Ovary (tissue), 9 donors: Measurements from ENCODE around the gene THBS4. TPM values are rescaled to one million over a fixed set of nuclear protein-coding genes. Genes with fewer than 3 reads are reported as not detected.

ENCODE experiments used
- DNase-seq, 5 donors: peaks; one replicate each; pipeline ENCODE4 v3.0.0-alpha.2; 2019 to 2020
- H3K27ac ChIP-seq, 2 donors: fragments of 200-600 bp; one replicate each; pipeline versions ENCODE4 v1.5.1 to v1.8.0; 2019 to 2022
- H3K27me3 ChIP-seq: fragments of 200-600 bp; one replicate; pipeline ENCODE4 v1.8.0; 2022
- H3K36me3 ChIP-seq: fragments of 200-600 bp; sonication (generic); one replicate; pipeline ENCODE4 v1.5.1; 2019
- H3K4me1 ChIP-seq: one replicate; pipeline ENCODE4 v1.8.1; 2013; ENCODE audit warnings: mild to moderate bottlenecking, moderate library complexity; ENCODE audit not compliant: insufficient read depth
- H3K4me3 ChIP-seq: fragments of 200-600 bp; sonication (generic); one replicate; pipeline ENCODE4 v1.5.1; 2017
- H3K9me3 ChIP-seq, 2 donors: fragments of 200-600 bp in 1 of 2; sonication (generic) in 1 of 2; one replicate each; pipeline versions ENCODE4 v1.5.1 to v1.8.1; 2013 to 2019; ENCODE audit warnings: mild to moderate bottlenecking in 1 of 2, moderate library complexity in 1 of 2
- EP300 ChIP-seq: sonication (generic); formaldehyde crosslinking; IDR thresholded peaks from one replicate; pipeline ENCODE4 v1.6.1; 2017; ENCODE audit warnings: antibody characterized with exemption
- POLR2A ChIP-seq: fragments of 450-650 bp; IDR thresholded peaks from one replicate; pipeline ENCODE4 v1.6.1; 2017; ENCODE audit warnings: antibody characterized with exemption, mild to moderate bottlenecking, moderate library complexity
- WGBS, 3 donors: extraction: QIAGEN DNeasy Blood & Tissue Kit in 1 of 3; methylation state at CpG; one replicate each; pipeline versions ENCODE4 v1.1.5 to v1.1.7; 2013 to 2017; 5-methylcytosine and 5-hydroxymethylcytosine counted together
- intact Hi-C, 4 donors: fragments of 100-400 bp; cut with DNase I; formaldehyde crosslinking; loops; one replicate each; pipeline versions ENCODE4 v1.11.0 to v1.15.1; 2022 to 2023
- polyA plus RNA-seq, 2 donors: library from polyadenylated mRNA; stranded (reverse); fragments of 200-250 nt in 1 of 2; fragments of 350-450 nt in 1 of 2; fragmentation: Illumina TruSeq in 1 of 2; extraction: RNeasy Lipid Tissue Mini Kit (QIAGEN cat#74804) in 1 of 2; gene quantifications; one replicate each; pipeline ENCODE4 v1.2.3, GENCODE V29; 2013 to 2014
- total RNA-seq, 7 donors: library from RNA; depleted of rRNA in 2 of 7; stranded (reverse); fragments of >200 nt in 2 of 7; fragmentation: NEBNext Ultra II Directional in 3 of 7; extraction: Animal tissue kit (Norgen Biotek cat#: 25700) in 3 of 7; gene quantifications; one replicate each; pipeline versions ENCODE4 v1.1.0 to v1.2.4, GENCODE V29; 2016 to 2023
- TF ChIP-seq, protein P1 (sequence below), 3 donors: fragments of 450-650 bp in 2 of 3; fragments of 200-600 bp in 1 of 3; IDR thresholded peaks; one replicate each; pipeline versions ENCODE4 v1.5.1 to v1.8.0; 2016 to 2022; ENCODE audit warnings: antibody characterized with exemption in 3 of 3, mild to moderate bottlenecking in 1 of 3
- donor health status: DM: no; HTN: no; CAD: no; lungs with moderate emphysema.
- donor health status: DM: no; HTN: no; CAD: no.
- donor health status: Bipolar disorder and iron deficiency.
- donor health status: DM: yes; HTN: yes; CAD: no.
- donor health status: DM: no; HTN: no; CAD: no.
- donor health status: DM: yes; HTN: yes; CAD: no.

THBS4 gene
- total and polyA plus RNA-seq, 9 donors, result 1.9 to 89.6 (median 5.1) TPM

DNA sequence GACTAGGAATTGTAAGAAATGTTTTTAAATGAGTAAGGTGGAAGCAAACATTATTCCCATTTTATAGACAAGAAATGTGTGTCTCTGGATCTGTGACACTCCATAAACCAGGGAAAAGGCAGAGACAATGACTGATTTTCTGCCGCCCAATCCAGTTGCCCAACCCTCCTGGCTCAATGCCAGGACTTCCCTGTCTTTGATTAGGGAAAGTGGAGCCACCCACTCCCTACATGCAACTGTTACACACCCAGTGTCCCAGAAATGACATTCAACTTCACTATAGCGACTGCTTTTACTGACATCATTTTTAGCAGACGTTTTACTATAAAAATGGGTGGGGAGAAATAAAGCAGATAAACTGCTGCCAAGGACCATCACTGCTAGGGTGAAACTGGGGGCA, 79.7 kb downstream of the THBS4 start:
- TF ChIP-seq, protein P1, sequence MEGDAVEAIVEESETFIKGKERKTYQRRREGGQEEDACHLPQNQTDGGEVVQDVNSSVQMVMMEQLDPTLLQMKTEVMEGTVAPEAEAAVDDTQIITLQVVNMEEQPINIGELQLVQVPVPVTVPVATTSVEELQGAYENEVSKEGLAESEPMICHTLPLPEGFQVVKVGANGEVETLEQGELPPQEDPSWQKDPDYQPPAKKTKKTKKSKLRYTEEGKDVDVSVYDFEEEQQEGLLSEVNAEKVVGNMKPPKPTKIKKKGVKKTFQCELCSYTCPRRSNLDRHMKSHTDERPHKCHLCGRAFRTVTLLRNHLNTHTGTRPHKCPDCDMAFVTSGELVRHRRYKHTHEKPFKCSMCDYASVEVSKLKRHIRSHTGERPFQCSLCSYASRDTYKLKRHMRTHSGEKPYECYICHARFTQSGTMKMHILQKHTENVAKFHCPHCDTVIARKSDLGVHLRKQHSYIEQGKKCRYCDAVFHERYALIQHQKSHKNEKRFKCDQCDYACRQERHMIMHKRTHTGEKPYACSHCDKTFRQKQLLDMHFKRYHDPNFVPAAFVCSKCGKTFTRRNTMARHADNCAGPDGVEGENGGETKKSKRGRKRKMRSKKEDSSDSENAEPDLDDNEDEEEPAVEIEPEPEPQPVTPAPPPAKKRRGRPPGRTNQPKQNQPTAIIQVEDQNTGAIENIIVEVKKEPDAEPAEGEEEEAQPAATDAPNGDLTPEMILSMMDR (IDR thresholded peaks at IDR 0.05), result no peak
- TF ChIP-seq POLR2A, result no peak
- TF ChIP-seq EP300, result no peak
- WGBS, 3 donors, result 76 to 89% (median 83%) methylated on average over 3 of the region's 3 CpGs

DNA sequence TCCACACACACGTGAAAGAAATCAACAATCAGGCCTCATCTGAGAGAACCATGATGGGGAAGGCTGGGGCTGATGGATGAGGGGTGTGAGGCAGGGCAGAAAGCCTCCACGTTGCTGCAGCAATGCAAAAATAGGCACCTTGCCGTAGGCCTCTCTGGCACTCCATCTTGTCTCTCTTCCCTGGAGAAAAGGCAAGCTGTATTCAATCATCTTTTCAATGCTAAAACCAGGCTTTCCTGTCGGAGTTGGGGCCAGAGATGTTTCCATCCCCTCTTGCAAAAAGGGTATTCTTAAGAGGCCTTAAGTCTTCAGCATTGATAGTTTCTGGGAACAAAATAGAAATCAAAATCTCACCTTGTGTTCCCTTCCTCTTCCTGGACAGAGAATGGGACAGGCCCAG, 80.9 kb downstream of the THBS4 start:
- H3K36me3 ChIP-seq, result no peaks in the 10 kb centered on the region
- H3K27ac ChIP-seq, result no peak overlapping the region
- no peaks in the 10 kb centered on the region for H3K9me3 ChIP-seq
- no peaks in the 10 kb centered on the region for H3K27me3 ChIP-seq
- no peaks in the 10 kb centered on the region for H3K4me1 ChIP-seq
- H3K4me3 ChIP-seq, result no peak overlapping the region
- no peak for DNase-seq
- 85 to 87% (median 85%) methylated on average over 4 of the region's 4 CpGs for WGBS, 3 donors
- intact Hi-C loops, result no loop called here
- no peak for TF ChIP-seq EP300
- no peak for TF ChIP-seq POLR2A
- TF ChIP-seq, protein P1 (IDR thresholded peaks at IDR 0.05), result no peak

More for the DNA sequence above, 79.7 kb downstream of the THBS4 start:
- H3K36me3 ChIP-seq, result no peaks in the 10 kb centered on the region
- intact Hi-C loops, result no loop called here
- H3K4me1 ChIP-seq, result peaks cover 1% of the 10 kb centered on the region
- no peaks in the 10 kb centered on the region for H3K9me3 ChIP-seq
- no peak for DNase-seq
- H3K4me3 ChIP-seq, result no peak overlapping the region
- H3K27me3 ChIP-seq, result no peaks in the 10 kb centered on the region
- no peak overlapping the region for H3K27ac ChIP-seq

DNA sequence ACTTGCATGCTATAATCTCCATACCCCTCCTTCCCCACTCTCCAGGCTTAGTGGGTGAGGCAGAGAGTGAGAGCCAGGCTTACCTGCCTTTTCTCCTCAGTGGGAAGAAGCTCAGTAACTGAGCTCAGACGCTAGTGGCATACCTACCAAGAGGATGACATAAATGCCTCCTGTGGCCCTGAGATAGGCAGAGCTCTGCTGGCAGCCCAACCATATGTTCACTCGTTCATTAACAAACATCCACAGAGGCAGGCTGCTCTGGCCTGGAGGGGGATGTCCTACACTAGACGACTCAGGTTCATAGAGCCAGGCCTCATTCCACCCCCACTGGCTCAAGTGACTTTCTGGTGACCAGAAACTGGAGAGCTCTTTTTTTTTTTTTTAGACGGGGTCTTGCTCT, 81.3 kb downstream of the THBS4 start:
- intact Hi-C loops, result no loop called here
- DNase-seq, result no peak

DNA sequence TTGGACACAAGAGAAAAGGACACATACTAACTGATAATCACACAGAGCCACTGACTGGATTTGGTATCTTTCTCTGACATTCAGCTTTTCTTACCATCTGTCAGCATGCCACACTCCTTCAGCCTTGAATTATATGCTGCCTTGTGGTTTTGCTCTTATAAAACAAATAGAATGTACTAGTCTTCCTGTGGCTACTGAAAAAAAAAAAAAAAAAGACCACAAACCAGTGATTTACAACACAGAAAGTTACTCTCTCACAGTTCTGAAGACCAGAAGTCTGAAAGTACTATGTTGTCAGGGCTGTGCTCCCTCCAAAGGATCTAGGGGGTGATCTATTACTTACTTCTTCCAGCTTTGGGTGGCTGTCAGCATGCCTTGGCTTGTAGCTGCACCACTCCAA, 82.3 kb downstream of the THBS4 start:
- intact Hi-C loops, result no loop called here
- DNase-seq, result no peak
- Histone ChIP-seq H3K4me3 (no peak overlapping the region), H3K9me3 (no peaks in the 10 kb centered on the region), H3K27ac (no peak overlapping the region), H3K36me3 (no peaks in the 10 kb centered on the region), H3K4me1 (no peaks in the 10 kb centered on the region), H3K27me3 (no peaks in the 10 kb centered on the region)
- TF ChIP-seq EP300 (no peak), POLR2A (no peak)
- TF ChIP-seq, protein P1 (IDR thresholded peaks at IDR 0.05), result no peak

More for the DNA sequence above, 81.3 kb downstream of the THBS4 start:
- TF ChIP-seq POLR2A (no peak), EP300 (no peak)
- TF ChIP-seq, protein P1 (IDR thresholded peaks at IDR 0.05), result no peak
- 73 to 82% (median 74%) methylated on average over 4 of the region's 4 CpGs for WGBS, 3 donors
- H3K36me3 ChIP-seq, result no peaks in the 10 kb centered on the region
- H3K4me3 ChIP-seq, result no peak overlapping the region
- no peaks in the 10 kb centered on the region for H3K9me3 ChIP-seq
- H3K27me3 ChIP-seq, result no peaks in the 10 kb centered on the region
- no peak overlapping the region for H3K27ac ChIP-seq
- no peaks in the 10 kb centered on the region for H3K4me1 ChIP-seq

DNA sequence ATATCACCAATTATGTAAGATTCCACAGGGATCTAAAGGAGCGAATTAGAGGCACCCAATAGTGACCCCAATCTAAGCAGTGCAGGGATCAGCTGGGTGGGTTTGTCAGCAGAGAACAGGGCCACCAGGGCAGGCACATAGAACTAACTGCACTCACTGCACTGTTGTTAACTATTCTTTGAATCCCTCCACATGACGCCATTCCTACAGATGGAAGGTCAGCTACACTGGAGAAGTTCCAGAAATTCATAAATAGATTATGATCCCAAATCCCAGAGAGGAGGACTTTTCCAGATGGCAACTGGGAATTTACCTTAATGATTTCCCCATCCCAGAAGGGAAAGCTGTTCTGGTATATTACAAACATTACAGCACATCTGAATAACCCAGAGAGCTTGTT, 84.2 kb downstream of the THBS4 start:
- H3K27me3 ChIP-seq, result no peaks in the 10 kb centered on the region

More for the DNA sequence above, 84.2 kb downstream of the THBS4 start:
- intact Hi-C loops, result no loop called here
- Histone ChIP-seq H3K27ac (no peak overlapping the region), H3K36me3 (no peaks in the 10 kb centered on the region), H3K4me1 (no peaks in the 10 kb centered on the region), H3K9me3 (no peaks in the 10 kb centered on the region), H3K4me3 (no peak overlapping the region)
- DNase-seq, result no peak
- WGBS, 3 donors, result 80 to 93% (median 92%) methylated on average over 2 of the region's 2 CpGs
- TF ChIP-seq EP300, result no peak
- TF ChIP-seq, protein P1 (IDR thresholded peaks at IDR 0.05), result no peak
- no peak for TF ChIP-seq POLR2A
